GDM1 (cell line): ENCODE results near the gene FOXC1.

ENCODE experiments used
- DNase-seq: peaks from one replicate; lab custom pipeline; 2025; lab: John Stamatoyannopoulos, UW

Gene FOXC1

GRCh38 chr6:1643830-1644445 lies 34.2 kb downstream of the FOXC1 start:
- no peak for DNase-seq

GRCh38 chr6:1644516-1645060 lies 34.9 kb downstream of the FOXC1 start:
- DNase-seq, result no peak

GRCh38 chr6:1645466-1646185 lies 35.9 kb downstream of the FOXC1 start:
- no peak for DNase-seq

DNA sequence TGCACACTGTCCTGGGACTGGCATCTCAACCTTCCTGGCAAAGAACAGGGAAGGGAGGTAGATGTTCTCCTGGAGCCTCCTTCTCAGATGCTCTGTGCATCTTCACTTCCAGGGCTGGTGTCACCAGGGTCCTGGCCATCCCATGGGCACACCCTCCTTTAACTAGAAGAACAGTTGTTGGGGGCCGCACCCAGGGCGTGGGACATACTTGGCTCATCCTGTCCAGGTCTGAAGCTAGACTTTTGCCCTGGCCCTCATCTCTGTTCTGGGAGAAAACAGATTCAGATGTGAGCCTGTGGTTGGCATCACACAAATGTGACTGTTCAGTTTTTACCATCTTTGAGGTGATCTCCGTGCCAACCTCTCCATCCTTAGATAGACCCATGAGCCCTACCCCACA lies 41.6 kb downstream of the FOXC1 start:
- no peak for DNase-seq

- no peak for DNase-seq
Observed at GRCh38 chr6:1652842-1653241, 43.1 kb downstream of the FOXC1 start.

GRCh38 chr6:1654054-1654453 lies 44.3 kb downstream of the FOXC1 start:
- DNase-seq, result no peak

DNA sequence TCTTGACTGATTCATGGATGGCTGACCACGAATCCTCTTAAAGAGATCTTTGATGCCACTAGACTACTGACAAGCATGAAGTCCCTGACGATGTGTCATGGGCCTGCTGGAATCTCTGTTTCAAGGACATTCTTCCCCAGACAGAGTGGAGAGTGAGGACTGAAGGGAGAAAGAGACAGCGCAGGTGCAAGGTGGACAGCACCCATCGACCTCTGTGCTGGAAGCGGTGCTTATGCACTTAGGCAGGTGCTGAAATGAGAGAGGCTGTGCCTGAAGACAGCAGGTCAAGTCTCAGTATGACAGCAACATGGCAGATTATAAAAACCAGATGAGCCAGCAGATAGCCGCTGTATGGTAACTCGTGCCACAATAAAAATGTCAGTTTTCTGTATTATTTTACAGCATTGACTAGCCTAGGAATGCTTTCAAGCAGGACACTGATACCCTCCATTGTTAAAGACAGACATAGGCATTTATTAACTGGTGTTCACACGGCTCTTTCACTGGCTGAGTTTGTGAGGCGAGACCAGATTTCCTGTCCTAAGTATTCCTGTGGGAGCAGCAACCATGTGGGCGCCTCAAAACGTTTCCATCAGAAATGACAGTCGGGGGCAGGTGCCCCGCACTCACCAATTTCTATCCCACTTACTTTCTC lies 47.5 kb downstream of the FOXC1 start:
- DNase-seq, result no peak

GRCh38 chr6:1657771-1658165 lies 48.1 kb downstream of the FOXC1 start:
- DNase-seq, result no peak

DNA sequence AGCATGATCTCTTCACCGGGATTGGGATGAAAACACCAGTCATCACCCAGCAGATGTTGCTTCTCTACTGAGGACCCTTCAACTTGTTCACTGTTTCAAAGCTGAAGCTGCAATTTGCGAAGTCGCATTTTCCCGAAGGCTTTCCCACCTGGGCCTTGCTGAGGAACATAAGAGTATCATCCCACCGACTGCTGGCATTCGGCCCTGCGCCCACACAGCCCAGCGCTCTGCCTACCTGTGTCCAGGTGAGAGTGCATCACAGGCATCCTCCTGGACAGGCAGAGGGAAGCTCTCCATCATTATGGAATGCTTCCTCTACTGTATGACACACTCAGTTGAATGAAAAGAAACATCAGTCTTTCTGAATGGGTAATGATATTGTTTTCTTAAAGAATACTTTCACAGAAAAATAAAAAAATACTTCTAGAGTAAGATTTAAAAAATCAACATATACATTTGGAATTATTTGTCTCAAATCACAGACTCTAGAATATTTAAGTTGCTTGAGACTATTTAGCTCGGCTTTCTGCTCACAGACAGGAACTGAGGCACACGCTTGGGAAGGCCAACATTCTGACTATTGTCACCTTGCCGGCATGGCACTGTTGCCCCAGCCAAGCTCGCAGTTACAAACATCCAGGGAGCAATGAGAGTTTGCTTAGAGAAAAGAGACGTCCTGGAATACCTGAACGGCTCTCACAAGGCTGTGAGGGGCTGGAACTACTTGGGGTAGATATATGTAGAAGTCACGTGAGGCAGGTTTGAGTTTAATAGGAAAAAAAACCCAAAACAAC lies 48.7 kb downstream of the FOXC1 start:
- no peak for DNase-seq

DNA sequence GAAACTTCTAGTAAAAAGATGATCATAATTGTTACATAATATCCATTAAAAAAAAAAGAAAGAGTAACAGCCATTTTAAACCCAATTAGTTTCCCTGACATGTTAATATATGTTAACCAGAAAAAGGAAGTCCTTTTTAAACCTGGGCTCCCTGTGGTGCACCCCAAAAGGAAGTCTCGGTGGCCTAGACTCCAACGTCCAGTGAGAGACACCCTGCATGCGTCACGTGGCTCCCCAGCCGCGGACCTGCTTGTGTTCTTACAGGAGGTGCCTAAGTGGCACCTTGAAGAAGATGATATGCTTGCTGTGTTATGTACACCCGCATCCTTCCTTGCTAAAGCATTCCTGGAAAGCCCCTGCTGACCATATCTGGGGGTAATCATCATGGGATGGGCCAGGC lies 50.1 kb downstream of the FOXC1 start:
- DNase-seq, result no peak

DNA sequence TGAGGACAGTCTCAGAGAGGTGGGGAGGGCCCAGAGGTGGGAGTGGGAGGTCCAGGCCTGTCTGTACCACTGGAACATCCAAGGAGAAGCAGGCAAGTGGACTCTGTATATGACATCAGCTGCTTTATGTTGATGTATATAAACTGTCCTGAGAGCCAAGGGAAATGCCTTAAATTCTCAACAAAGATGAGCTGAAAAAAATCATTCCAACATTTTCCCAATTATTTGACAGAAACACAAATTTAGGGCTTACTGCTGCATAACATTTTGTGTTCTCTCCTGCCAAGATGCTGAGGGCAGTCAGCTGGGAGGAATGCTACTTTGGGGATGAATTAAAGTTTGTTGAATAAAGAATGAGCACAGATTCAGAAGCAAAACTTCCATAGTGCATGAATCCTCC lies 52.8 kb downstream of the FOXC1 start:
- no peak for DNase-seq
